PC-3 (cell line): Measurements from ENCODE around the gene SPIRE1. TPM values are rescaled to one million over a fixed set of nuclear protein-coding genes. Genes with fewer than 3 reads are reported as not detected.

ENCODE experiments used
- ATAC-seq: fragments of 200-7000 bp; cut with Tn5 transposase; 2 replicates; pipeline ENCODE4 v1.9.1; 2020; ENCODE audit warnings: mild to moderate bottlenecking, moderate library complexity
- BruUV-seq: library from RNA; stranded (reverse); fragments of 400-500 nt; replicated peaks from 2 replicates; lab custom pipeline; 2021; lab: Mats Ljungman, UMichigan
- CTCF ChIA-PET: fragments of 300-600 bp; sonication (Branson Sonifier 250); formaldehyde crosslinking; loops from one replicate; lab custom pipeline; 2022; ENCODE audit warnings: antibody characterized with exemption; lab: Charles Lee
- POLR2A ChIA-PET: fragments of 300-600 bp; sonication (Branson Sonifier 250); formaldehyde crosslinking; loops from one replicate; lab custom pipeline; 2022; ENCODE audit warnings: antibody characterized with exemption; ENCODE audit not compliant: unreplicated experiment; lab: Charles Lee
- DNase-seq: peaks from one replicate; pipeline ENCODE4 v3.0.0-alpha.2; 2015
- H2AFZ ChIP-seq: fragments of 300-600 bp; sonication (generic); 2 replicates; pipeline ENCODE4 v1.6.0; 2016; ENCODE audit warnings: antibody characterized with exemption, low read length
- H3F3A ChIP-seq: fragments of 300-600 bp; sonication (generic); one replicate; pipeline ENCODE4 v1.6.0; 2017; ENCODE audit warnings: antibody characterized with exemption, low read length, control low read depth, mild to moderate bottlenecking; ENCODE audit not compliant: unreplicated experiment
- H3K27ac ChIP-seq: fragments of 300-600 bp; sonication (generic); 2 replicates; pipeline ENCODE4 v1.5.1; 2016; ENCODE audit warnings: mild to moderate bottlenecking, low read length
- H3K27me3 ChIP-seq: fragments of 300-600 bp; sonication (generic); 2 replicates; pipeline ENCODE4 v1.6.1; 2016; ENCODE audit warnings: low read length, mixed read lengths
- H3K36me3 ChIP-seq: fragments of 300-600 bp; sonication (generic); 2 replicates; pipeline ENCODE4 v1.6.1; 2016; ENCODE audit warnings: low read depth, mixed run types, low read length, mixed read lengths
- H3K4me1 ChIP-seq: fragments of 300-600 bp; sonication (generic); 2 replicates; pipeline ENCODE4 v1.5.1; 2016; ENCODE audit warnings: low read length; ENCODE audit not compliant: insufficient read depth
- H3K4me2 ChIP-seq: fragments of 300-600 bp; sonication (generic); 2 replicates; pipeline ENCODE4 v1.6.0; 2016; ENCODE audit warnings: low read length
- H3K4me3 ChIP-seq: fragments of 300-600 bp; sonication (generic); 2 replicates; pipeline ENCODE4 v1.5.1; 2016; ENCODE audit warnings: mild to moderate bottlenecking, low read length, mixed read lengths
- H3K79me2 ChIP-seq: fragments of 300-600 bp; sonication (generic); 2 replicates; pipeline ENCODE4 v1.6.1; 2017; ENCODE audit warnings: low read length, mixed read lengths
- H3K9ac ChIP-seq: fragments of 300-600 bp; sonication (generic); 2 replicates; pipeline ENCODE4 v1.6.0; 2016; ENCODE audit warnings: mild to moderate bottlenecking, low read length
- H3K9me2 ChIP-seq: fragments of 300-600 bp; sonication (generic); replicated peaks from 2 replicates; pipeline ENCODE4 v1.6.1; 2016; ENCODE audit warnings: mixed run types, low read length, mixed read lengths
- H3K9me3 ChIP-seq: fragments of 300-600 bp; sonication (generic); 2 replicates; pipeline ENCODE4 v1.6.1; 2016; ENCODE audit warnings: low read length, mixed read lengths
- H4K20me1 ChIP-seq: fragments of 300-600 bp; sonication (generic); 2 replicates; pipeline ENCODE4 v1.6.1; 2016; ENCODE audit warnings: low read length, mixed read lengths
- CTCF ChIP-seq: fragments of 300-600 bp; sonication (generic); conservative IDR thresholded peaks from 2 replicates; pipeline ENCODE4 v1.5.1; 2017; ENCODE audit warnings: antibody characterized with exemption, low read depth, mild to moderate bottlenecking, low read length
- EZH2 ChIP-seq: fragments of 300-600 bp; sonication (generic); IDR thresholded peaks from one replicate; pipeline ENCODE4 v1.6.1; 2017; ENCODE audit warnings: antibody characterized with exemption, mild to moderate bottlenecking, low read length; ENCODE audit not compliant: unreplicated experiment
- EZH2phosphoT487 ChIP-seq: fragments of 300-600 bp; sonication (generic); IDR thresholded peaks from 2 replicates; pipeline ENCODE4 v1.6.1; 2018; ENCODE audit warnings: mild to moderate bottlenecking, antibody characterized with exemption, low read length, borderline replicate concordance
- intact Hi-C: fragments of 100-400 bp; cut with micrococcal nuclease; formaldehyde crosslinking; loops from 2 replicates; pipeline ENCODE4 v1.9.0; 2023
- total RNA-seq: library from RNA; depleted of rRNA; stranded (reverse); fragments of >200 nt; gene quantifications from 2 replicates; pipeline ENCODE4 v1.2.3, GENCODE V29; 2014

SPIRE1 gene
- total RNA-seq, 1 experiment from 2014 or later, result 32.4 TPM

- Histone ChIP-seq H3K27ac (no peak overlapping the region), H3K4me2 (peak overlapping the region; percentile 96), H3K4me3 (peak overlapping the region; percentile 87; the same call in 1 of the 2 replicates), H3K9ac (no peak overlapping the region), H3K9me3 (no peaks in the 10 kb centered on the region), H3K79me2 (peaks cover 33% of the 10 kb centered on the region), H3F3A (no peaks in the 10 kb centered on the region), H3K36me3 (no peaks in the 10 kb centered on the region), H2AFZ (no peak overlapping the region; the same call in 1 of the 2 replicates), H3K4me1 (peaks cover 32% of the 10 kb centered on the region), H3K9me2 (no peaks in the 10 kb centered on the region), H4K20me1 (no peaks in the 10 kb centered on the region), H3K27me3 (0 out of 2 replicates have a peak, but pooled peaks cover 4% of the 10 kb centered on the region)
- POLR2A ChIA-PET, result no interaction called here
- intact Hi-C loops, result no loop called here
- CTCF ChIA-PET, result no interaction called here
- ATAC-seq (no peak), DNase-seq (no peak)
- TF ChIP-seq EZH2, result no peak
- TF ChIP-seq CTCF, result no peak
- TF ChIP-seq EZH2phosphoT487, result no peak
- BruUV-seq, result no TSS peak
Observed at GRCh38 chr18:12406371-12407111, 251.4 kb downstream of the SPIRE1 start.

- DNase-seq, result no peak
- Histone ChIP-seq H3F3A (no peaks in the 10 kb centered on the region), H3K27ac (no peak overlapping the region), H3K27me3 (0 out of 2 replicates have a peak, but pooled peaks cover 4% of the 10 kb centered on the region), H3K79me2 (peaks cover 19% of the 10 kb centered on the region), H3K4me1 (peaks cover 32% of the 10 kb centered on the region), H3K4me2 (no peak overlapping the region), H3K36me3 (no peaks in the 10 kb centered on the region), H4K20me1 (no peaks in the 10 kb centered on the region), H3K9me2 (no peaks in the 10 kb centered on the region), H3K4me3 (no peak overlapping the region), H3K9me3 (no peaks in the 10 kb centered on the region), H2AFZ (no peak overlapping the region), H3K9ac (no peak overlapping the region)
- TF ChIP-seq EZH2, result no peak
- no peak for TF ChIP-seq CTCF
- TF ChIP-seq EZH2phosphoT487, result no peak
- no peak for ATAC-seq
- CTCF ChIA-PET, result no interaction called here
- intact Hi-C loops, result no loop called here
- POLR2A ChIA-PET, result no interaction called here
- BruUV-seq, result no TSS peak
Observed at GRCh38 chr18:12405066-12405465, 252.8 kb downstream of the SPIRE1 start.
